GM21360 (cell line): ENCODE measurements around the gene GPR137.
"Not testable (repeated sequence)": the region's sequence is repeated elsewhere in the genome, so short reads cannot be mapped to it uniquely, and the experiment has no call there.

Experiments used
- ATAC-seq: cut with Tn5 transposase; IDR thresholded peaks from one replicate; pipeline ENCODE4 v1.9.1; 2021; ENCODE audit warnings: mild to moderate bottlenecking, moderate library complexity; ENCODE audit not compliant: unreplicated experiment

Gene GPR137

GRCh38 chr11:64284962-64285884, at the start of gene GPR137:
Gene GPR137, plus strand, starts transcription at chr11:64285848. Its CDS starts 677 bp downstream, at chr11:64286525.
- ATAC-seq: peak; percentile 50

GRCh38 chr11:64237484-64237951, 48.1 kb upstream of the GPR137 start:
- no peak for ATAC-seq

- no peak for ATAC-seq
These were observed 47.6 kb upstream of the GPR137 start for GRCh38 chr11:64238076-64238475.

- no peak for ATAC-seq
These were observed 46.6 kb upstream of the GPR137 start for GRCh38 chr11:64238999-64239398.

- no peak for ATAC-seq
These were observed 45.8 kb upstream of the GPR137 start for GRCh38 chr11:64239662-64240434.

GRCh38 chr11:64240435-64241240, 45.0 kb upstream of the GPR137 start, which contains the start of gene FKBP2:
Gene FKBP2, plus strand, starts transcription at chr11:64241095. Its CDS starts 1,293 bp downstream, at chr11:64242388.
- peak; percentile 40 for ATAC-seq

- ATAC-seq: peak; percentile 60
These were observed 44.5 kb upstream of the GPR137 start for GRCh38 chr11:64241241-64241490.

- ATAC-seq: peak; percentile 53
These were observed 43.9 kb upstream of the GPR137 start for GRCh38 chr11:64241491-64242374.

GRCh38 chr11:64243236-64243854, 42.3 kb upstream of the GPR137 start:
- ATAC-seq: no peak

GRCh38 chr11:64244107-64244506, 41.5 kb upstream of the GPR137 start:
- ATAC-seq: no peak

- ATAC-seq: no peak
These were observed 40.7 kb upstream of the GPR137 start for GRCh38 chr11:64244966-64245365.

GRCh38 chr11:64245401-64245796, 40.2 kb upstream of the GPR137 start:
- ATAC-seq: no peak

- ATAC-seq: no peak
These were observed 39.6 kb upstream of the GPR137 start for GRCh38 chr11:64245797-64246620.

- not testable (repeated sequence) for ATAC-seq
These were observed 39.1 kb upstream of the GPR137 start for GRCh38 chr11:64246621-64246870.

GRCh38 chr11:64246871-64247728, 38.5 kb upstream of the GPR137 start, which contains the start of gene PPP1R14B:
Gene PPP1R14B, minus strand, starts transcription at chr11:64246943. Its CDS starts 270 bp downstream, at chr11:64246673.
- ATAC-seq: no peak

- no peak for ATAC-seq
These were observed 37.7 kb upstream of the GPR137 start for GRCh38 chr11:64247729-64248531.

GRCh38 chr11:64248578-64248977, 37.1 kb upstream of the GPR137 start:
- no peak for ATAC-seq
